C4-2B (cell line): ENCODE measurements around the gene SCMH1.

Experiments
- ZFX ChIP-seq: fragments of 450-650 bp; IDR thresholded peaks from 2 replicates; pipeline ENCODE4 v1.6.1; 2017
- TF ChIP-seq, protein P1 (sequence below): fragments of 450-650 bp; conservative IDR thresholded peaks from 2 replicates; pipeline ENCODE4 v1.5.1; 2017; ENCODE audit warnings: mild to moderate bottlenecking

DNA sequence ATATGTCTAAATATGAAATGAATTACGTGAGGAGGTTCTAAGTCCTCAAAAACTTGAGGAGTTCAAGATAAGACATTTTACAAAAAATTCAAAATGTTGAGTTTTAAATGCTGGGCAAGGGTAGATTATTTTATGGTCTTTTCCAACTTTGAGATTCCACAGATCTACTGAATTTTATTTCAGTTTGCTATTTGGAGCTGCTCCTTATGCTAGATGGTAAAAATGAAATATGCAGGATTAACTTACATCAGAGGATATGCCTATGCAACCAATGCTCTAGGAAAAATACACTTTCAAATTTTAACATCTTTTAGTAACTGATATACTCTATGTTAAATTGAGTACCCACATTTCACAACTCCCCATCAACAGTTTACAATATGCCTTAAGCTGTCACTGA, 83.1 kb downstream of the SCMH1 start:
- TF ChIP-seq, protein P1, sequence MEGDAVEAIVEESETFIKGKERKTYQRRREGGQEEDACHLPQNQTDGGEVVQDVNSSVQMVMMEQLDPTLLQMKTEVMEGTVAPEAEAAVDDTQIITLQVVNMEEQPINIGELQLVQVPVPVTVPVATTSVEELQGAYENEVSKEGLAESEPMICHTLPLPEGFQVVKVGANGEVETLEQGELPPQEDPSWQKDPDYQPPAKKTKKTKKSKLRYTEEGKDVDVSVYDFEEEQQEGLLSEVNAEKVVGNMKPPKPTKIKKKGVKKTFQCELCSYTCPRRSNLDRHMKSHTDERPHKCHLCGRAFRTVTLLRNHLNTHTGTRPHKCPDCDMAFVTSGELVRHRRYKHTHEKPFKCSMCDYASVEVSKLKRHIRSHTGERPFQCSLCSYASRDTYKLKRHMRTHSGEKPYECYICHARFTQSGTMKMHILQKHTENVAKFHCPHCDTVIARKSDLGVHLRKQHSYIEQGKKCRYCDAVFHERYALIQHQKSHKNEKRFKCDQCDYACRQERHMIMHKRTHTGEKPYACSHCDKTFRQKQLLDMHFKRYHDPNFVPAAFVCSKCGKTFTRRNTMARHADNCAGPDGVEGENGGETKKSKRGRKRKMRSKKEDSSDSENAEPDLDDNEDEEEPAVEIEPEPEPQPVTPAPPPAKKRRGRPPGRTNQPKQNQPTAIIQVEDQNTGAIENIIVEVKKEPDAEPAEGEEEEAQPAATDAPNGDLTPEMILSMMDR = no peak
- TF ChIP-seq ZFX = no peak
